HEK293 (cell line): ENCODE results near the gene MTHFD1.

Experiments
- SP2 ChIP-seq: fragments of 450-650 bp; formaldehyde crosslinking; IDR thresholded peaks from 2 replicates; pipeline ENCODE4 v1.5.1; 2016; ENCODE audit warnings: missing biosample characterization, missing genetic modification characterization
- YY1 ChIP-seq: fragments of 450-650 bp; formaldehyde crosslinking; IDR thresholded peaks from 2 replicates; pipeline ENCODE4 v1.5.1; 2018; ENCODE audit warnings: missing biosample characterization, missing genetic modification characterization
- ZFP37 ChIP-seq: fragments of 450-650 bp; formaldehyde crosslinking; IDR thresholded peaks from 2 replicates; pipeline ENCODE4 v1.5.1; 2016; ENCODE audit warnings: missing biosample characterization, missing genetic modification characterization
- ZNF248 ChIP-seq: fragments of 450-650 bp; formaldehyde crosslinking; IDR thresholded peaks from 2 replicates; pipeline ENCODE4 v1.5.1; 2017; ENCODE audit warnings: missing biosample characterization, missing genetic modification characterization
- ZNF274 ChIP-seq, 2 experiments: fragments of 200-500 bp in 1 of 2; fragments of 450-650 bp in 1 of 2; sonication (Bioruptor generic) in 1 of 2; formaldehyde crosslinking in 1 of 2; IDR thresholded peaks; 2 replicates each; pipeline versions ENCODE4 v1.5.1 to v1.6.1; 2014 to 2016; ENCODE audit warnings: borderline replicate concordance in 1 of 2, inconsistent platforms in 1 of 2, low read length in 1 of 2, missing biosample characterization in 1 of 2, missing genetic modification characterization in 1 of 2
- ZNF350 ChIP-seq: fragments of 450-650 bp; formaldehyde crosslinking; IDR thresholded peaks from 2 replicates; pipeline ENCODE4 v1.5.0; 2017; ENCODE audit warnings: missing biosample characterization, mild to moderate bottlenecking, missing genetic modification characterization
- ZNF660 ChIP-seq: fragments of 450-650 bp; IDR thresholded peaks from 2 replicates; pipeline ENCODE4 v1.5.1; 2018; ENCODE audit warnings: missing biosample characterization, mild to moderate bottlenecking, missing genetic modification characterization
- ZNF670 ChIP-seq: fragments of 450-650 bp; formaldehyde crosslinking; IDR thresholded peaks from 2 replicates; pipeline ENCODE4 v1.5.1; 2016; ENCODE audit warnings: missing biosample characterization, missing genetic modification characterization, low read depth
- TF ChIP-seq, protein P1 (sequence below): fragments of 450-650 bp; formaldehyde crosslinking; IDR thresholded peaks from 2 replicates; pipeline ENCODE4 v1.5.1; 2016; ENCODE audit warnings: missing biosample characterization, missing genetic modification characterization

DNA sequence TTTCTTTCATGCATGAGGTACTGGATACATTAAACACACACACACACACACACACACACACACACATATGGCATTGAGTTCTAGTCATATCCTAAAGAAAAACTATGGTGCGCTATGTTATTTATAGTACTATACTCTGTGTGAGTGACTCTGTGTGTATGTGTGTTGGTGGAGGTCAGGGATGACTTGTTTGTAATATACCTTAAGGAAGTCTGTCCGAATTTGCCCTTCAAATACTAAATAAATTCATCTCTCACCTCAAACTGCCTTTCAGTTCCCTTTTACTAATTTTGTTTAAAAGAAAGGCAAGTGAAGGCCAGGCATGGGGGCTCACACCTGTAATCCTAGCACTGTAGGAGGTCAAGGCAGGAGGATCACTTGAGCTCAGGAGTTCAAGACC, 75.0 kb downstream of the MTHFD1 start:
- TF ChIP-seq ZNF670 (tag by site-specific recombination) = no peak
- TF ChIP-seq, protein P1, sequence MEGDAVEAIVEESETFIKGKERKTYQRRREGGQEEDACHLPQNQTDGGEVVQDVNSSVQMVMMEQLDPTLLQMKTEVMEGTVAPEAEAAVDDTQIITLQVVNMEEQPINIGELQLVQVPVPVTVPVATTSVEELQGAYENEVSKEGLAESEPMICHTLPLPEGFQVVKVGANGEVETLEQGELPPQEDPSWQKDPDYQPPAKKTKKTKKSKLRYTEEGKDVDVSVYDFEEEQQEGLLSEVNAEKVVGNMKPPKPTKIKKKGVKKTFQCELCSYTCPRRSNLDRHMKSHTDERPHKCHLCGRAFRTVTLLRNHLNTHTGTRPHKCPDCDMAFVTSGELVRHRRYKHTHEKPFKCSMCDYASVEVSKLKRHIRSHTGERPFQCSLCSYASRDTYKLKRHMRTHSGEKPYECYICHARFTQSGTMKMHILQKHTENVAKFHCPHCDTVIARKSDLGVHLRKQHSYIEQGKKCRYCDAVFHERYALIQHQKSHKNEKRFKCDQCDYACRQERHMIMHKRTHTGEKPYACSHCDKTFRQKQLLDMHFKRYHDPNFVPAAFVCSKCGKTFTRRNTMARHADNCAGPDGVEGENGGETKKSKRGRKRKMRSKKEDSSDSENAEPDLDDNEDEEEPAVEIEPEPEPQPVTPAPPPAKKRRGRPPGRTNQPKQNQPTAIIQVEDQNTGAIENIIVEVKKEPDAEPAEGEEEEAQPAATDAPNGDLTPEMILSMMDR = no peak
- no peak for TF ChIP-seq ZNF274 (IDR thresholded peaks at IDR 0.05; ENCODE audit: low read length)
- TF ChIP-seq ZNF274 (tag by site-specific recombination; IDR thresholded peaks at IDR 0.05; ENCODE audit: borderline replicate concordance) = no peak
- TF ChIP-seq ZNF248 (tag by site-specific recombination) = no peak
- TF ChIP-seq ZNF350 (tag by site-specific recombination) = no peak
- TF ChIP-seq YY1 (tag by site-specific recombination) = no peak
- no peak for TF ChIP-seq ZNF660 (tag by site-specific recombination)
- TF ChIP-seq SP2 (tag by site-specific recombination) = no peak
- no peak for TF ChIP-seq ZFP37 (tag by site-specific recombination)
